GM21447 (cell line): ENCODE results near the gene PBX4.
"Not testable (repeated sequence)": the region's sequence is repeated elsewhere in the genome, so short reads cannot be mapped to it uniquely, and the experiment has no call there.

Experiments
- ATAC-seq: cut with Tn5 transposase; IDR thresholded peaks from one replicate; pipeline ENCODE4 v1.9.1; 2021; ENCODE audit not compliant: unreplicated experiment

The PBX4 gene

GRCh38 chr19:19618219-19619051 is at the start of gene PBX4:
PBX4 (minus strand) TSS chr19:19618687; CDS start chr19:19618629, 58 bp downstream.
- peak; percentile 94 for ATAC-seq

GRCh38 chr19:19665420-19665948 is 47.0 kb upstream of the PBX4 start:
- not testable (repeated sequence) for ATAC-seq

- ATAC-seq = peak; percentile 61
These were observed 45.0 kb upstream of the PBX4 start, which contains the start of gene ATP13A1 for GRCh38 chr19:19663256-19664120. ATP13A1 (minus strand) TSS chr19:19663676; CDS start chr19:19663666, 10 bp downstream.

GRCh38 chr19:19662871-19663255 is 44.4 kb upstream of the PBX4 start:
- no peak for ATAC-seq

GRCh38 chr19:19662344-19662743 is 43.9 kb upstream of the PBX4 start:
- no peak for ATAC-seq

- ATAC-seq = peak; percentile 48
These were observed 43.3 kb upstream of the PBX4 start for GRCh38 chr19:19661675-19662251.

GRCh38 chr19:19661141-19661674 is 42.7 kb upstream of the PBX4 start:
- ATAC-seq = no peak

- no peak for ATAC-seq
These were observed 41.3 kb upstream of the PBX4 start for GRCh38 chr19:19659646-19660245.

GRCh38 chr19:19657397-19657783 is 38.9 kb upstream of the PBX4 start:
- no peak for ATAC-seq

GRCh38 chr19:19656451-19657396 is 38.2 kb upstream of the PBX4 start:
- no peak for ATAC-seq

GRCh38 chr19:19655641-19656343 is 37.3 kb upstream of the PBX4 start:
- ATAC-seq = no peak

- ATAC-seq = no peak
These were observed 36.6 kb upstream of the PBX4 start for GRCh38 chr19:19655051-19655594.

GRCh38 chr19:19654441-19654840 is 36.0 kb upstream of the PBX4 start:
- no peak for ATAC-seq

GRCh38 chr19:19653597-19654147 is 35.2 kb upstream of the PBX4 start:
- no peak for ATAC-seq

- no peak for ATAC-seq
These were observed 34.2 kb upstream of the PBX4 start for GRCh38 chr19:19652482-19653295.

- no peak for ATAC-seq
These were observed 32.6 kb upstream of the PBX4 start for GRCh38 chr19:19651076-19651475.

- ATAC-seq = no peak
These were observed 31.8 kb upstream of the PBX4 start for GRCh38 chr19:19650331-19650730.
